IPS-20b (cell line): ENCODE results near the gene HSD17B1.
"Not testable (repeated sequence)": the region's sequence is repeated elsewhere in the genome, so short reads cannot be mapped to it uniquely, and the experiment has no call there.

Experiments
- H3K27ac ChIP-seq: one replicate; pipeline ENCODE4 v1.5.1; 2013; ENCODE audit warnings: low read length
- H3K27me3 ChIP-seq: 2 replicates; pipeline ENCODE4 v1.6.1; 2013; ENCODE audit warnings: mild to moderate bottlenecking, low read length, inconsistent platforms; ENCODE audit not compliant: insufficient read depth
- H3K36me3 ChIP-seq: 2 replicates; pipeline ENCODE4 v1.6.1; 2013; ENCODE audit warnings: low read depth, mild to moderate bottlenecking, inconsistent platforms, low read length, moderate library complexity; ENCODE audit not compliant: insufficient read depth
- H3K4me1 ChIP-seq: 2 replicates; pipeline ENCODE4 v1.6.1; 2013; ENCODE audit warnings: mild to moderate bottlenecking, control low read depth, inconsistent platforms, low read length, moderate library complexity; ENCODE audit not compliant: insufficient read depth
- H3K4me3 ChIP-seq: 2 replicates; pipeline ENCODE4 v1.5.1; 2013; ENCODE audit warnings: mild to moderate bottlenecking, low read length, inconsistent platforms
- H3K9ac ChIP-seq: 2 replicates; pipeline ENCODE4 v1.6.1; 2013; ENCODE audit warnings: low read depth, mild to moderate bottlenecking, inconsistent platforms, low read length, moderate library complexity
- H3K9me3 ChIP-seq: 2 replicates; pipeline ENCODE4 v1.6.1; 2013; ENCODE audit warnings: mild to moderate bottlenecking, low read depth, low read length, inconsistent platforms; ENCODE audit not compliant: insufficient read depth

Gene HSD17B1

DNA sequence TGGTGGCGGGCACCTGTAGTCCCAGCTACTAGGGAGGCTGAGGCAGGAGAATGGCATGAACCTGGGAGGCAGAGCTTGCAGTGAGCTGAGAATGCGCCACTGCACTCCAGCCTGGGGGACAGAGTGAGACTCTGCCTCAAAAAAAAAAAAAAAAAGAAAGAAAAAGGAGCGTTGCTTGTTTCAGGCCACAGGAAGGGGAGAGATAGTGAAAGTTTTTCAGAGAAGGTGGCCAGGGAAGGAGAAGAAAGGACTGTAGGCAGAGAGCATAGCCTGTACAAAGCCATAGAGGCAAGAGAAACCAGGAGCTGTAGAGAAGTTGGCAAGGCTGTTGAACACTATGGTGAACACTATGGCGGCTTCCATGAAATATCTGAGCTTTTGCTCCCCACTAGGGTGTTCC is 12.2 kb upstream of the HSD17B1 start:
- H3K27ac ChIP-seq, H3K4me1 ChIP-seq, H3K27me3 ChIP-seq, H3K9ac ChIP-seq, H3K4me3 ChIP-seq, H3K9me3 ChIP-seq: not testable (repeated sequence)
- peaks cover 41% of the 10 kb centered on the region for H3K36me3 ChIP-seq

DNA sequence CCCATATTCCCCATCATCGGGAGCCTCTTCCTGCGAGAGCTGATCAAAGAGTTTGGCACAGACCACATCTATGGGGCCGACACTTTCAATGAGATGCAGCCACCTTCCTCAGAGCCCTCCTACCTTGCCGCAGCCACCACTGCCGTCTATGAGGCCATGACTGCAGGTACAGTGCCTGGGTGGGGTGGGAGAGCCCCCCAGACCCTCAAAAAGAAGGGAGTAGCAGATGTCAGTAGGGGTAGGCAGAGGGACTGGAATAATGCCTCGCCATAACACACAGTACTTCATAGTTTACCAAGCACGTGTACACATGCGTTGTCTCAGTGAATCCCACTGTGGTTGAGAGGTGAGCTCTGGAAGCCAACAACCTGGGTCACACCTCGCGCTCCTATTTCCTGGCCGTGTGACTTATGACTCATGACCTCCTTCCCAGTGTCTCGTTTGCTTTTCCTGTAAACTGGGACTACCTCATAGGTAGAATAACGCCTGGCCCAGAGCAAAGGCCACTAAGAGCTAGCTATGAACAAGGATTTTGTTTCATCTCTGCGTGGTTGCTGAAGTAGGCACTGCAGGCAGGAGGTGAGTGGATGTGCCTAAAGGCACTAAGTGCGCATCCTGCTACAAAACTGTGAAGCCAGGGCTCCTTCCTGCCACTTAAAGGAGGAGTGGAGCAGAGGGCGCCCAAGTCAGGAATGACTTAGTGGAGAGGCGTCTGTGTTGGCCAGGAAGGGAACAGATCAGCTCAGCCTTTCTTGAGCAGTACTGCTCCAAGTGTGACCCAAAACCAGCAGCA is 11.5 kb upstream of the HSD17B1 start:
- Histone ChIP-seq H3K9ac (no peak overlapping the region), H3K27ac (no peak overlapping the region), H3K4me3 (no peak overlapping the region), H3K4me1 (0 out of 2 replicates have a peak, but pooled peaks cover 3% of the 10 kb centered on the region), H3K9me3 (no peaks in the 10 kb centered on the region), H3K36me3 (peaks cover 41% of the 10 kb centered on the region), H3K27me3 (no peaks in the 10 kb centered on the region)

DNA sequence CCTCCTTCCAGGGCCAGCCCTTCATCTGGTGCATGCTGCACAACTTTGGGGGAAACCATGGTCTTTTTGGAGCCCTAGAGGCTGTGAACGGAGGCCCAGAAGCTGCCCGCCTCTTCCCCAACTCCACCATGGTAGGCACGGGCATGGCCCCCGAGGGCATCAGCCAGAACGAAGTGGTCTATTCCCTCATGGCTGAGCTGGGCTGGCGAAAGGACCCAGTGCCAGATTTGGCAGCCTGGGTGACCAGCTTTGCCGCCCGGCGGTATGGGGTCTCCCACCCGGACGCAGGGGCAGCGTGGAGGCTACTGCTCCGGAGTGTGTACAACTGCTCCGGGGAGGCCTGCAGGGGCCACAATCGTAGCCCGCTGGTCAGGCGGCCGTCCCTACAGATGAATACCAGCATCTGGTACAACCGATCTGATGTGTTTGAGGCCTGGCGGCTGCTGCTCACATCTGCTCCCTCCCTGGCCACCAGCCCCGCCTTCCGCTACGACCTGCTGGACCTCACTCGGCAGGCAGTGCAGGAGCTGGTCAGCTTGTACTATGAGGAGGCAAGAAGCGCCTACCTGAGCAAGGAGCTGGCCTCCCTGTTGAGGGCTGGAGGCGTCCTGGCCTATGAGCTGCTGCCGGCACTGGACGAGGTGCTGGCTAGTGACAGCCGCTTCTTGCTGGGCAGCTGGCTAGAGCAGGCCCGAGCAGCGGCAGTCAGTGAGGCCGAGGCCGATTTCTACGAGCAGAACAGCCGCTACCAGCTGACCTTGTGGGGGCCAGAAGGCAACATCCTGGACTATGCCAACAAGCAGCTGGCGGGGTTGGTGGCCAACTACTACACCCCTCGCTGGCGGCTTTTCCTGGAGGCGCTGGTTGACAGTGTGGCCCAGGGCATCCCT is 9.3 kb upstream of the HSD17B1 start:
- Histone ChIP-seq H3K4me1 (no peaks in the 10 kb centered on the region), H3K36me3 (peaks cover 41% of the 10 kb centered on the region), H3K27me3 (no peaks in the 10 kb centered on the region), H3K9ac (no peak overlapping the region), H3K4me3 (no peak overlapping the region), H3K27ac (no peak overlapping the region), H3K9me3 (no peaks in the 10 kb centered on the region)

DNA sequence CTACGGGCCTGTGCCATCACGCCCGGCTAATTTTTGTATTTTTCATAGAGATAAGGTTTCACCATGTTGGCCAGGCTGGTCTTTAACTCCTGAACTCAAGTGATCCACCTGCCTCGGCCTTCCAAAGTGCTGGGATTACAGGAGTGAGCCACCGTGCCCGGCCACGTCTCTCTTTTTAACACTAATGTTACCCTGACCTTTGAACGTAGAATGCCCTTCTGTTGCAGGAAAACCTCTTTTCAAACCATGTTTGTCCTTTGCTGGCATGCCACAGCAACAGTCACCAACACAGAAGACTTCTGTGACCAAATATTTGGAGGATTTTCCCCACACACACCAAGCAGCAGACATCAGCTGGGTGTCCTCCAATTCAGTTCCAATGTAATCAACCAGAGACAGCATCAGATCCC is 7.8 kb upstream of the HSD17B1 start:
- Histone ChIP-seq H3K36me3 (peaks cover 30% of the 10 kb centered on the region), H3K4me3 (no peak overlapping the region), H3K27me3 (peaks cover 6% of the 10 kb centered on the region; the same call in 1 of the 2 replicates), H3K27ac (no peak overlapping the region), H3K9ac (no peak overlapping the region), H3K9me3 (no peaks in the 10 kb centered on the region), H3K4me1 (no peaks in the 10 kb centered on the region)

DNA sequence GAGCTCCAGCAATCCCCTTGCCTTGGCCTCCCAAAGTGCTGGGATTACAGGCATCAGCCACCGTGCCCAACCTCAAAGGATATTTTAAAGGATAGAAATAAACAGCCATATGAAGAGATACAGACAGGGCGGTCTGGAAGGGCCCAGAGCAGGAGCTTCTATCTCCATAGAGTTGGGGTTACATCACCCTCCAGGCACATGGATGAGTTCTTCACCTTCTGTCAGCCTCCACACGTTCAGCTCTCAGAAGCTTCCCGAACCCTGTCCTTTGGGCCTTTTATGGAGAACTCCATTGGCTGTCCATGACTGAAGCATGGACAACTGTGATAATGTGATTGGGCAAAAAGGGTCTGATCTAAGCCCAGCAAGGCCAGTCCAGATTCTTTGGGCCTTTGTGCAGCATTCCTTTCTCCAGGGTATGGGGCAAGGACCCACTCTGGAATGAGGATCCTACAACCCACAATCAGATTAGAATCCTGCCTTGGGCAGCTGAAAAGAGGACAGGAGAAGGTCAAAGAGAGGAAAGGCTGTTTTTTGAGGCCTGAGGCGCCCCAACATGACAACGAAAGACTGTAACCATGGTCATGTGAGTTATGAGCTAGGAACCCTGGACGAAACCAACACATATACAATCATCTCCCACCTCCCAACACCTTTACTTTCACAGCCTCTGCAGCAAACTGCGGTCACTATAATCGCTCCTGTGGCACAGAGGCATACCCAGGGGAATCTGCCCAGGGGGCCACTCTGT is 6.8 kb upstream of the HSD17B1 start:
- H3K4me3 ChIP-seq, H3K27me3 ChIP-seq, H3K9me3 ChIP-seq, H3K27ac ChIP-seq, H3K4me1 ChIP-seq, H3K9ac ChIP-seq: not testable (repeated sequence)
- peaks cover 27% of the 10 kb centered on the region for H3K36me3 ChIP-seq

DNA sequence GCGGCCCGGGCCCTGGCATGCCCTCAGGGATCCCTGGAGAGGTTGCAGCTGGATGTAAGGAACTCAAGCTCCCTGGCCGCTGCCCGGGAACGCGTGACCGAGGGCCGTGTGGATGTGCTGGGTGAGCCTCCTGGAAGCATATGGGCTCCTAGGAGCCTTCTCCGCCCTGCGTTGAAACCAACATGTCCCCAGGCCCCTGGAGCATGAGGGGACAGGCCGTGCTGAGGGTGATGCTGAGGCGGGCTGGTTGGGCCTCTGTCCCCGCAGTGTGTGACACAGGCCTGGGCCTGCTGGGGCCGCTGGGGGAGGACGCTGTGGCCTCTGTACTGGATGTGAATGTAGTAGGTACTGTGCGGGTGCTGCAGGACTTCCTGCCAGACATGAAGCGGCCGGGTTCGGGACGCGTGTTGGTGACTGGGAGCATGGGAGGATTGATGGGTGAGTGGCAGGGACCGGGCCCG is 5.7 kb upstream of the HSD17B1 start:
- peaks cover 6% of the 10 kb centered on the region; the same call in 1 of the 2 replicates for H3K27me3 ChIP-seq
- H3K4me3 ChIP-seq: no peak overlapping the region
- 0 out of 2 replicates have a peak, but pooled peaks cover 19% of the 10 kb centered on the region for H3K36me3 ChIP-seq
- no peak overlapping the region for H3K27ac ChIP-seq
- no peaks in the 10 kb centered on the region for H3K4me1 ChIP-seq
- H3K9me3 ChIP-seq: no peaks in the 10 kb centered on the region
- no peak overlapping the region for H3K9ac ChIP-seq

DNA sequence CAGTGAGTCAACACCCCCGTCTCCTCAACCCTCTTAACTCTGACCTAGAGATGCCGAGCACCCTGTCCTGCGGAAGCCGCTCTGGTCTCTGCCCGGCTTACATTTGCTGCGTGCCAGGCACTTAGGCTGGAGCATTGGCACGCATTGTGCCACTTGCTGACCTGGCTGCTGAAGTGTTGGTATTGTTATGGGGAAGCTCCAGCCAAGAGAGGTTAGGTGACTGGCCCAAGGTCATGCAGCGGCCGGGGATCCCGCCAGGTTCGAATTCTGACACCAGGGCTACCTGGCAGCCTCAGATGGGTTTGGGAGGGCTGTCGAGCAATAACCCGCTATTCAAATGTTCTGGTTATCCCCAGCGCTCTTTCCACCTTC is 5.0 kb upstream of the HSD17B1 start:
- H3K4me1 ChIP-seq: no peaks in the 10 kb centered on the region
- no peak overlapping the region for H3K27ac ChIP-seq
- peaks cover 6% of the 10 kb centered on the region; the same call in 1 of the 2 replicates for H3K27me3 ChIP-seq
- H3K9ac ChIP-seq: no peak overlapping the region
- H3K36me3 ChIP-seq: 0 out of 2 replicates have a peak, but pooled peaks cover 14% of the 10 kb centered on the region
- H3K4me3 ChIP-seq: peak overlapping the region; percentile 66; the same call in 1 of the 2 replicates
- H3K9me3 ChIP-seq: no peaks in the 10 kb centered on the region

DNA sequence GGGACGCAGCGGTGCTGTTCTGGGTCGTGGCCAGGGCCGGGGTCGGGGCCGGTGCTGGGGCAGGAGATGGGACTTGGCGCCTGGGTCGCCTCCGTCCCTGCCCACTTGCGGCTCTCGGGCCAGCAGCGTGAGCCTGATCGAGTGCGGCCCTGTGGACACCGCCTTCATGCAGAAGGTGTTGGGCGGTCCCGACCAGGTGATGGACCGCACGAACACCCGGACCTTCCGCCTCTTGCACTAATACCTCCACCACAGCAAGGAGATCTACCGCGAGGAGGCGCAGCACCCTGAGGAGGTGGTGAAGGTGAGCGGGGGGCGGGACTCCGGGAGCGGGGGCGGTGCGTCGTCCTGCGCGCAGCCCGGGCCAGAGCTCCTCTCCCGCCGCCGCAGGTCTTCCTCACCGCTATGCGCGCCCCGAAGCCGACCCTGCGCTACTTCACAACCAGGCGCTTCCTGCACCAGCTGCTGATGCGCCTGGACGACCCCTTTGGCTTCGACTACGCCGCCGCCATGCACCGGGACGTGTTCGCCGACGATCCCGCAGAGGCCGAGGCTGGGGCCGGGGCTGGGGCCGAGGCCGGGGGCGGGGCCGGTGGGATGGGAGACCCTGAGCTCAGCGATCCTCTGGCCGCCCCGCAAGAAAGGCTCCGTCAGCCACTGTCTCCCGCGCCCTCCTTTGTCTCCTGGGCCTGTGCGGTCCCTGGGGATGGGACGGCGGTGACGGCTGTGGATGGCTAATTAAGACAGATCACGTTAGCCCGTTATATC is 4.5 kb upstream of the HSD17B1 start:
- Histone ChIP-seq H3K36me3 (0 out of 2 replicates have a peak, but pooled peaks cover 9% of the 10 kb centered on the region), H3K4me1 (no peaks in the 10 kb centered on the region), H3K4me3 (peak overlapping the region; percentile 66), H3K27ac (no peak overlapping the region), H3K9me3 (no peaks in the 10 kb centered on the region), H3K9ac (peak overlapping the region; percentile 68; the same call in 1 of the 2 replicates), H3K27me3 (peaks cover 6% of the 10 kb centered on the region; the same call in 1 of the 2 replicates)

DNA sequence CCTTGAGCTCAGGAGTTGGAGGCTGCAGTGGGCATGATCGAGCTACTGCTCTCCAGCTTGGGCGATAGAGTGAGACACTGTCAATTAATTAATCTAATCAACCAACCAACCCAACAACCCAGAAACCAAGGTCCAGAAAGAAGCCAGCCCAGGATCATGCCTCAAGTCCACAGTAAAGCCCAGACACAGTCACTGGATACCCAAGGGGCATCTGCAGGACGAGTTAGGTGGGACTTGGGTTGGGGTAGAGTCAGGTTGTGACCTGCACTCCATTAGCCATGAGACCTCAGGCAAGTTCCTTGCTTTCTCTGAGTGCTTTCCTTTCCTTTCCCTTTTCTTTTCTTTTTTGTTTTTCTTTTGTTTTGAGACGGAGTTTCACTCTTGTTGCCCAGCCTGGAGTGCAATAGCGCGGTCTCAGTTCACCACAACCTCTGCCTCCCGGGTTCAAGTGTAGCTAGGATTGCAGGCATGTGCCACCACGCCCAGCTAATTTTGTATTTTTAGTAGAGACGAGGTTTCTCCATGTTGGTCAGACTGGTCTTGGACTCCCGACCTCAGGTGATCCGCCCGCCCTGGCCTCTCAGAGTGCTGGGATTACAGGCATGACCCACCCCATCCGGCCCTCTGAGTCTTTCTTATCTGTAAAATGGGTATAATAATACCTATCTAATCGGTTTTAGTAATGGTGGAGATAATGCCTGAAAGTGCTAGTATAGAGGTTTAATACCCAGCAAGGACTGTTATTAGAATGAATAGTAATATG is 3.5 kb upstream of the HSD17B1 start:
- peak overlapping the region; percentile 68; the same call in 1 of the 2 replicates for H3K9ac ChIP-seq

DNA sequence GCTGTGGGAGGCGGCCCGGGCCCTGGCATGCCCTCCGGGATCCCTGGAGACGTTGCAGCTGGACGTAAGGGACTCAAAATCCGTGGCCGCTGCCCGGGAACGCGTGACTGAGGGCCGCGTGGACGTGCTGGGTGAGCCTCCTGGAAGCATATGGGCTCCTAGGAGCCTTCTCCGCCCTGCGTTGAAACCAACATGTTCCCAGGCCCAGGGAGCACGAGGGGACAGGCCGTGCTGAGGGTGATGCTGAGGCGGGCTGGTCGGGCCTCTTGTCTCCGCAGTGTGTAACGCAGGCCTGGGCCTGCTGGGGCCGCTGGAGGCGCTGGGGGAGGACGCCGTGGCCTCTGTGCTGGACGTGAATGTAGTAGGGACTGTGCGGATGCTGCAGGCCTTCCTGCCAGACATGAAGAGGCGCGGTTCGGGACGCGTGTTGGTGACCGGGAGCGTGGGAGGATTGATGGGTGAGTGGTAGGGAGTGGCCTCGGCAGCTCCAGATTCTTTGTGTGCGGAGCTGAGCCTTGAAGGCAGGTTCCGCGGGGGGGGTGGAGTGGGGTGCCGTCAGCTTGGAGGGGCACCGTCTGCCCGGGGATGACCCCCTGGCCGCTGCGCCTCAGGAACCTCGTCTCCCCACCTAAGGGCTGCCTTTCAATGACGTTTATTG is 567 bp downstream of the HSD17B1 start:
- H3K4me1 ChIP-seq: no peaks in the 10 kb centered on the region
- H3K4me3 ChIP-seq: no peak overlapping the region; the same call in 1 of the 2 replicates
- no peak overlapping the region for H3K9ac ChIP-seq
- H3K27me3 ChIP-seq: peaks cover 6% of the 10 kb centered on the region; the same call in 1 of the 2 replicates
- no peak overlapping the region for H3K27ac ChIP-seq
- H3K9me3 ChIP-seq: no peaks in the 10 kb centered on the region
- no peaks in the 10 kb centered on the region for H3K36me3 ChIP-seq

More for the DNA sequence above, 3.5 kb upstream of the HSD17B1 start:
- Histone ChIP-seq H3K36me3 (no peaks in the 10 kb centered on the region), H3K4me1 (no peaks in the 10 kb centered on the region), H3K27ac (no peak overlapping the region), H3K27me3 (peaks cover 6% of the 10 kb centered on the region; the same call in 1 of the 2 replicates), H3K9me3 (no peaks in the 10 kb centered on the region), H3K4me3 (peak overlapping the region; percentile 66)
